Stimulated activated CD8-positive, alpha-beta memory T cell treated with anti-CD3 and anti-CD28 coated beads, Interleukin-2, amount 100 ng/mL, for 48 hours (primary cell): ENCODE data around the gene ZNF70.
A peak's percentile ranks its signal among the peaks of the same experiment; 100 is the strongest.

Experiments
- DNase-seq, 2 donors: peaks; one replicate each; pipeline ENCODE4 v3.0.0-alpha.2; 2020; ENCODE audit warnings: low read depth in 2 of 2

Gene ZNF70

DNA sequence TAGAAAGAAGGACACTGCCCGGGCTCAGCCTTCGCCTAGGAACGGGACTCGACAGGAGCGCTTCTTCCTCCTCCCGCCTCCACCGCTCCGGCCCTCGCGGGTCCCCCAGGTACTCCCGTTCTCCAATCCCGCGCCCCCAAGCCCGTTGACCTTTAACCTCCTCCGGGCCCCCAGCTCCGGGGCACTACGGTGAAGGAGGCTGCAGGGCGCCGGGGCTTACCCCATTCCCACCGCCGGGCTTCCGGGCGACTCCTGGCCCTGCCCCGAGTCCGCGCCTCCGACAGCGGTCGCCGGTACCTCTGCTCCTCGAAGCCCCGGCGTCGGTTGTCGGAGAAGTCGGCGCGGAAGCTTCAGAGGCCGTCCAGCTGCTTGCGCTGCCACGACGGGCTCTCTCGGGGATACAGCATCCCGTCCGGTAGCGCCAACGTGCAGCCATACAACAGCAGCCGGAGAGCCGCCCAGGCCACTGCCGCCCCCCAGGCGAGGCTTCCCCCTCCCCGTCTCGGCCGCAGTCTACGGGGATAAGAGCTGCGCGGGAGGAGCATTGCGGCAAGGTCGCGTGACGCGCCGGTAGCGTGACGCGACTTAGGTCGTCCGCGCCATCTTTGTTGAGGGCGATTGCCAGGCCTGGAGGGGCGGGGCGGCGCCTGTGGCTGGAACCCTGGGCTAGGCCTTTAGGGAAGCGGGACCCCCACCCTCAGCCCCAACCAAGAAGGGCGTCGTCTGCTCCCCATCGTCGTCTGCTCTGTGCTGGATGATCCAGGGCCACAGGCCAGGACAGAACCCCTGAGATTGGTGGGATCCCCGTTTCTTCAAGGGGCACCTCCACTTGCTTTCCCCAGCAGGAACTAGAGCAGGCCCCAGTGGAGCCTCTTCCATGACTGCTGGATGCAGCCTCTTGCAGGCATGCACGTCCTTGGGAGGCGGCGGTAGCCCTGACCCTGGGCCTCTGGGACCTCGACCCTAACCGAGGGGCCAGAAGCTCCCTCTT is 33.8 kb downstream of the ZNF70 start:
- peak; percentile 68 to 74 for DNase-seq

DNA sequence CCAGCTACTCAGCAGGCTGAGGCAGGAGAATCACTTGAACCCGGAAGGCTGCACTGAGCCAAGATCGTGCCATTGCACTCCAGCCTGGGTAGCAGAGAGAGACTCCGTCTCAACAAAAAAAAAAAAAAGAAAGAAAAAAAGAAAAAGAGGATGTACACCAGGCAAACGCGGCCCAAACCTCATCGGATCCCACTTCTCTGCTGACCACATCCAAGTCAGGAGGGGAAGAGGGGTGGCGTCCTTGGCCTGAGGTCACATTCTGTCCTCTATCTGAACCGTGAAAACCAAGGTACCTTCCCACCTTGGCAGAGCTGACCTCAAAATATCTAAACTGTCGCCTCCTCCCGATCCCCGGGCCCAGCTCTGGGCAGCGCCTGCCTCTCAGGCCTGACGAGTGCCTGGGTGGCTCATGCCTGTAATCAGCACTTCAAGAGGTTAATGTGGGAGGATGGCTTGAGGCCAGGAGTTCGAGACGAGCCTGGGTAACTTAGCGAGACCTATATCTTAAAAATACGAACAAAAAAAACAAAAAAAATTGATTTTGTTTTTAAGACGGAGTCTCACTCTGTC is 35.0 kb downstream of the ZNF70 start:
- no peak for DNase-seq

DNA sequence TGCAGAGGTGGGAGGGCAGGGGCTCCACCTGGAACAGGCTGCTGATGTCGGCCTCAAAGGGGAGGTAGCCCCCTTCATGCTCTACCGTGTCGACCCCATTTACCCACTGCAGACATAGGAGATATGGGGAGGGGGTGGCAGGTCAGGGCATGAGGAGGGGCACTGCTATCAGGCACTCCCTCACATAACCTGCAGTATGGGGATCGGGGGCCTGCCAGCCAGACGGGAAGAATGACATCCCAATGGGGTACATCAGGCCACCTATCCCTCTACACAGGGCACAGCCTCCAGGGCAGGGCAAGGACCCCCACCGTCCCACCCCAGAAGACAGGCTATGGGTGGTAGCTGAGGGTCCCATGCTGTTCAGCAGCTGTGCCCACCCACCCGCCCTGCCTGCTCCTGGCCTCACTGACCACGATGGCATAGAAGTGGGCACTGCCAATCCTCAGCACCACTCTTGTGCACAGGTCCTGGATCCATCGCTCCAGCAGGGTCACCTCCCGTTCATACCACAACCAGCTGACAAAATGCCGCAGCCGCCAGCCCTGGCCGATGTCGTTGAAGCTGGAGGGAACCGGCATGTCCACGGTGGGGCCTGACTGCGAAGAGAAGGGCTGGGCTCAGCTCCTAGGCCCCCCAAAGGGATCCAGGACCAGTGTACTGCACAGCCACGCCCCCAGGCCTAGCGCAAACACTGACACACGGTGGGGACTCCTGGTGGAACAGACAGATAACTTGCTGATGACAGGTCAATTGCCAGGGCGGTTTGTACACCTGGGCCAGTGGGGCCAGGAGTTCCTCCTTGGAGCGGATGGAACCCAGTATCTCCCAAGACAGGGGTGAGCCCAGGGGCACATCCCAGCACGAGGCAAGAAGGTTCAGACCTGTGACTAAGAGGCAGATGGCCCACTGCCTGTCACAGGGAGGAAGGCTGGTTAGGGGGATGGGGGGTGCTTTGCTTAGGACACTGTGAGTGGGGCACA is 36.0 kb downstream of the ZNF70 start:
- no peak for DNase-seq

DNA sequence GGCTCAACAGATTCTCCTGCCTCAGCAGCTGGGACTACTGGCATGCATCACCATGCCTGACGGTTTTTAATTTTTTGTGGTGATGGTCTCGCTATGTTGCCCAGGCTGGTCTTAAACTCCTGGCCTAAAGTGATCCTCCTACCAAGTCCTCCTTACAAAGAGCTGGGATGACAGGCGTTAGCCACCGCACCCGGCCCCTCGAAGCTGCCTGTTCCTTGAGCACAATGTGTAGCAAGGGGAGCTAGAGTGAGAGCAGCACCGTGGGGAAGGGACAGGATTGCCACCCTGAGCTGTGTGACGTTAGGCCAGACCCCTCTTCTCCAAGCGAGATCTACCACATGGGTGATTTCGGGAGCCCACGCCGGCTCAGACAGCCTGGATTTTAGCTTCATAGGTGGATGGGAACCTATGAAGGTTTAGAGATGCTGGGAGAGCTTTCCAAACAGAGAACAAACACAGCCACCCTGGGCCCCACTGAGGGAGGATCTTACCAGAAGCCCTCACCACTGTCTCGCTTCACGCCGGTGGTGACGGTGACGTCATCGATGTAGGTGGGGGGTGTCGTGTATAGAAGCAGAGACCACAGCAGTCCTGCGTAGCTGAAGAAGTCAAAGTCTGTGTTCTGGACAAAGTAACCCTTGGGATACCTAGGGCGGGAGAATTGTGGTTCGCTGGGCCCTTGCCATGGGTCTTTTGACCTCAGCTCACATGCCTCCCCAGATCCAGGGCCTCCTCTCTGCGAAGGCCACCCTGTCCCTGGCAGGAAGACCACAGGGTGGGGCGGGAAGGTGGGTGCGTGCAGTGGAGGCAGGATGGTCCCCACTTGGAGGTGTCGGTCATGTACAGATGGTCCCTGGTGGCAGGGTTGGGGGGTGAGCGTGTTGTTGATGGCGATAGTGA is 37.0 kb downstream of the ZNF70 start:
- peak in 1 of 2 donors; percentile 53 for DNase-seq

DNA sequence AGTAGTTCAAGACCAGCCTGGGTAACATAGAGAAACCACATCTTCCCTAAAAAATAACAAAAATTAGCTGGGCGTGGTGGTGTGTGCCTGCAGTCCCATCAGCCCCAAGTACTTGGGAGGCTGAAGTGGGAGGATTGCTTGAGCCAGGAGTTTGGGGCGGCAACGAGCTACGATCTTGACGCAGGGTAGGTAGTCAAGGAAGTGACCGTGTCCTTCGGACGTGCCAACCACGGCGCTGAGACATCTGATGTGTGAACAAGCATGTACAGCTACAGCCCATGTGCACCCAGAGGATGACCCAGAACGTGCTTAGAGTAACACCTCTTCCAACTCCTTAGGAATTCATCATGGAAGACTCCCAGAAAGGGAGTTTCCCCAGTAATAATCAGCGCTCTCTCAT is 38.7 kb downstream of the ZNF70 start:
- DNase-seq = no peak

DNA sequence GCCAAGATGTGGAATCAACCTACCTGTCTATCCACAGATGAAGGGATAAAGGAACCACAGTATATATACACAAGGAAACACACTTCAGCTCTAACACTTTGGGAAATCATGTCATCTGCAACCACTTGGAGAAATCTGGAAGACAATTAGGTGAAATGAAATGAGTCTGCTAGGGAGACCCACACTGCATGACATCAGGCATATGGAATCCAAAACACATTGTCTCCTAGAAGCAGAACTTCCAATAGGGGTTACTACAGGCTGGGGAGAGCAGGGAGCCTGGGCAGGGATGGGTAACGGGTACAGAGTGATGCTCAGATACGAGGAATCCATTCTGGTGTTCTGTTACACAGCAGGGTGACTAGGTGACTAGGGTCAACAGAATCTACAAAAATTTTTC is 41.8 kb downstream of the ZNF70 start:
- DNase-seq = no peak

DNA sequence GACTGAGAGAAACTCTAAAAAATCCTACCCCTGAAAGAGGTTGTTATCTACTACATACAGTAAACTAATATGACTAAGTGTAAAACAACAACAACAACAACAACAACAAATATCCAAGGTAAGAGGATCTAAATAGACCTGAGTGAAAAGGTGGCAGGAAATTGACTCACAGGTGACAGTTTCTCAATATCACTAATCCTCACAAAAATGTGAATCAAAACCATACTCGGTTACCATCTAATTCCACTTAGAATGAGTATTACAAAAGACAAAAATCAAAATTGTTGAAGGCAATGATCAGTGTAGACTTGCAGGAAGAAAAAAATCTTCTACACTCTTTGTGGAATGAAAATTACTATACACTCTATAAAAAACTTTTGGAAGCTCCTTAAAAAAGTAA is 42.6 kb downstream of the ZNF70 start:
- no peak for DNase-seq

DNA sequence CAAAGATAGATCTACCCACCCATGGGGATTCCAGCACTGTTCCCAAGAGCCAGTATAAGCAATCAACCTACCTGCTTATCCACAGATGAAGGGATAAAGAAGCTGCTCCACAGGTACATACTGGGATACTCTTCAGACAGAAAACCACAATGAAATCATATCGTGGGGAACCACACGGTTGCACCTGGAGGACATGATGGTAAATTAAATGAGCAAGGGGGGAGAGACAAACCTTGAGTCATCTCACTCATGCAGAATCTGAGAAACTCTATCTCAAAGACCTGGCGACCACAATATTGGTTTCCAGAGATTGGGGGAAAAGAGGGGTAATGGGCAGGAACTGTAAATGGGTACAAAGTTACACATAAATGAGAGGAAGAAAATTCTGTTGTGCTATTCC is 45.6 kb downstream of the ZNF70 start:
- no peak for DNase-seq

DNA sequence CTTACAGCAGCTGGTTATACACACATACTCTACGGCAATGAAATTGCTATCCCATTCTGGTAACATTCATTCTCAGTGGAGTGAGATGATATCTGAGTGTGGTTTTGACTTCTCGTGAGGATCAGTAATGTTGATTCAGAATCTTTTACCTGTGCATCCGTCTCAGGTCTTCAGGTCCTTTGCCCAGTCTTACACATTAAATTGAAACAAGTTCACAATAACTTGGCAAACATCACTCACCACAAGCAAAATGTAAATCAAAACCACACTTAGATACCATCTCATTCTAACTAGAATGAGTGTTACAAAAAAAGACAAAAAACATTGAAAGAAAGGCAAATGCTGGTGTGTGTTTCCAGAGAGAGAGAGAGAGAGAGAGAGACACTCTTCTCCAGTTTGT is 46.1 kb downstream of the ZNF70 start:
- DNase-seq = no peak

DNA sequence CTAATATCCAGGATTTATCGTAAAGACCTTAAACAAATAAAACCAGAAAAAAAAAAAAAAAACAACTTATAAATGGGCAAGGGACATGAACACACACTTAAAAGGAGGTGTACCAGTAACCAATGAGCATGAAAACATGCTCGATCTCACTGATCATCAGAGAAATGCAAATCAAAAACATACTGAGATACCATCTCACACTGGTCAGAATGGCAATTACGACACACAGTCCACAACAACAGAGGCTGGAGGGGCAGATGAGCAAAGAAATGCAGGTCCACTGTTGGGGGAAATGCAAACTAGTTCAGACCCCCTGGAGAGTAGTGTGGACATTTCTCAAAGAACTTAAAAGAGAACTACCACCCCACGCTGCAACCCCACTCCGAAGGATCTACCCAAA is 46.9 kb downstream of the ZNF70 start:
- DNase-seq = no peak

DNA sequence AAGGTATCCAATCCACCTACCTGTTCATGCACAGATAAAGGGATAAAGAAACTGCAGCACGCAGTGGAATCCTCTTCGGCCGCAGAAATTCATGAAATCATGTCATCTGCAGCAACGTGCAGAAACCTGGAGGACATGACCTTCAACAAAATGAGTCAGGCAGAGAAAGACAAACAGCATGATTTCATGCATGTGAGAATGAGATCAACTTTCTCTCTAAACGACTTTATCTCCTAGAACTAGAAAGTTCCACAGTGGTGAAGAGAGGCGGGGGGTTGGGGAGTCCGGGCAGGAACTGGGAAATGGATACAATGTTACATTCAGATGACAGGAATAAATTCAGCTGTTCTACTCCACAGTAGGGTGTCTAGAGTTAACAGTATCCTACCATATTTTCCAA is 50.2 kb downstream of the ZNF70 start:
- DNase-seq = no peak

DNA sequence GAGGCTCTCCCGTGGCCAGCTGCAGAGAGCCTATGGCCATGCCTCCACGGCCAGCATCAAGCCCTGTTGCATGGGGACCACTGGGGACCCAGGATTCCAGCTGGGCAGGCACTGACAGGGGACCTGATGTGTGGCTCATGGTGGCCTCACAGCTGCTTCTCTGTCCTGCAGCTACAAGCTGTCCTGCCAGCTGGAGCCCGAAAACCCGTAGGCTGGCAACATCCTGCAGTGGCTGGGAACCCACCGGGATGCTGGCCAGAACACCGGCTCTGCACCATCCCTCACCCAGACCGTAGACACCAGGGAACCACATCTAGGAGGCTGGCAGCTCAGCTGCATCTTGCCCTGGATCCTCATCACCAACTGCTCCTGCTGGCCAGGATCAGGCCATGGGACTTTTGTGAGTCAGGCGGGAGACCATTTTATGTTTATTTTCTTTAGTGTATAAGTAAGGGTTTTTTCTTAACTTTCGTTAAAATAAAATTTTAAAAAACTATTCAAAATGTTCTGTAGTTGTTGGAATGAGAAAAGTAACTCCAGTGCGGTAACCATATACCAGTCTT is 52.2 kb downstream of the ZNF70 start:
- DNase-seq = no peak

DNA sequence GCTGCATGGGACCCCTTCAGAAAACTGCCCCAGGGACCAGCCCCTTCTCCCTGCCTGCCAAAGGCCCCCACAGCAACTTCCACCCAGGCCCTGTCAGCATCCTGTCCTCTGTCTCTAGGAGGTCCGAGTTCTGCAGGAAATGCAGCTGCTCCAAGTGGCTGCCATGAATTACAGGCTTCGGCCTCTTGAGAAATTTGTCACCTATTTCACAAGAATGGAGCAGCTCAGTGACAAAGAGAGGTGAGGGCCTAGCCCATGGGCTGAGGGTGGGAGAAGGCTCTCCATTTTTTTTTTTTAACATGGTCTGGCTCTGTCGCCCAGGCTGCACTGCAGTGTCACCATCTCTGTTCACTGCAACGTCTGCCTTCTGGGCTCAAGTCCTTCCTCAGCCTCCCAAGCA is 52.8 kb downstream of the ZNF70 start:
- no peak for DNase-seq

DNA sequence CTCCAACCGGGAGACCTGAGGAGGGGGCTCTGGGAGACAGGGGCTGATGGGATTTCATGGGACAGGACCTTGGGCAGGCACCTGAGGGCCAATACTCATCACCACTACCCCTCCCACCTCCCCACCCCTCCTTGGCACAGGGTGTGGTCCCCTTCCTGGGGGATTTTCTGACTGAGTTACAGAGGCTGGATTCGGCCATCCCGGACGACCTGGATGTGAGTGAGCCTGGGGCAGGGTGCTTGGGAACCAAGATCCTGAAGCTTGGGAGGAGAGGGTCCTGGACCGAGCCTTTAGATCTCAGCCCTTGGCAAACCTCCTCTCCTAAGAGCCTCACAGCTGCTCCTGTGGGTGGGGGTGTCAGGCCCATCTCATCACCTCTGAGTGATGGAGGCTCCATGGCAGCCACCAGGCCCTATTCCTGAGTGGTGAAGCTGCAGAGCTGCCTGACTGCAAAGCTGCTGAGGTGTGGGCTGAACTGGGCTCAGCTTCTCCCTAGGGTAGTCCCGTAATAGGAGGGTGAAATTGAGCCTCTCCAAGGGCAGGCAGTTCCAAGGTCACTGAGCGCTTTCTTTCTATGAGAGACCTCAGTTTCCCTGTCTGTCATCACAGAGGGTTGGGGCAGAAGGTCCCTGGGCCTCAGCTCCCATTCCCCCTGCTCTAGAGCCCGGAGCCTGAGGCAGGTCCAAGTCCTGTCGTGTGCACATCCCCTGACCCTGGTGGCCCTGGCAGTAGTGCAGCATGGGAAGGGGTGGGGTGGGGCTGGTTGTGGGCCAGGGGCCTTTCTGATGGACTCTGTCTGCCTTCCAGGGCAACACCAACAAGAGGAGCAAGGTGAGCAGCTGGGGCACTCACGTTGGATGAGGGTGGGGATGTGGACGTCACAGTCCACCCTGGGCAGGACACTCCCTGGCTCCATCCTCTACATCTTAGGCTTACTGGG is 53.6 kb downstream of the ZNF70 start:
- DNase-seq = no peak

DNA sequence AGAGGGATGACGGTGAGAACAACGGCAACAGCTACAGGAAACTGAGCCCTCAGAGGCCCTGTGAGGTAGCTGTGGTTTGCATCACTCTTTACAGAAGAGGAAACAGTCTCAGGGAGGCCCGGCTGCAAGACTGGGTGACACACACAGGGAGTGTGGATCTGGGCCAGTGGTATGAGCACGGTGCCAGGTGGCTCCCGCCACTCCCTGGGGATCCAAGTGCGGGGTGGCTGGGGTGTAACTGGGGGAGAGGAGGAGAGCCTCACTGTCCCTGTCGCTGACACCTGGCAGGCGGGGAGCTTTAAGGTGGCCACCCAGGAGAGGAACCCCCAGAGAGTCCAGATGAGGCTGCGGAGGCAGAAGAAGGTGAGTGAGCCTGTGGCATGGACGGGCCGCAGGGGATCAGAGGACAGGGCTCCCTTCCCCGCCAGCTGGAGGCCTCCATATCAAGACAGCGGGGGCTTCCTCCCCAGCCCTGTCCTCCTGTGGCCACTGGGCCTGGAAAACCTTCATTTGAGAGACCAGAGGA is 54.5 kb downstream of the ZNF70 start:
- DNase-seq = peak; percentile 49 to 60

DNA sequence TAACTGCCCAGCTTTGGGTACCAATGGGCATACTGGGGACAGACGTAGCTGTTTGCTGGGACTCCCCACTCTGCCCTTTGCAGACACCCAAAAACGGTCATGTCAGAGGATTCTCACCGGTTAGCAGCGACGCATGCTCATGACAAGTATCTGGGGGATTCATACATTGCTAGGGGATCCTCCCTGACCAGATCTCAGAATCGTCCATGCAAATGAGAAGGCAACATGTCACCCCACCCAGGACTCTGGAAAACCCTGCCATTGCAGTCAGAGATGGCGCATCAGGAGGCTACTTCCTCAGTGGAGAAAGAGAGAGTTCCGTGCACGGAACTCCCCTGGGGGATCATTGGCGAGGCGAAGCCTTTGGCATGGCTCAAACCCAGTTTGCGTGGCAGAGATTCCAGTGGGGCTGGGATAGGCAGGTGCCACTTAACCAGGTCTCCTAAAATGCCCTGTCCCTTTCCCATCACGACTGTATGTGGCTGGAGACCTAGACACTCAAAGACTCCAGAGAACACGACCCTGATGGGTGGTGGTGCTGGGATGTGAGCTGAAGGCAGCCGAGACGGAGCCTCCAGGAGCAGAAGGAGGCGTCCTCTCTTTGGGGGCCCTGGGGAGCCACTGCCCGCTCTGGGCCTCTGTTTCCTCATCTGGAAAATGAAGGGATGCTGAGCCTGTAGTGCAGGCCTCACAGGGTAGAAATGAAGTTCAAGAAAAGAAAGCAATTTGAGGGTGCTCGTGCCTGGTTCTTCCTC is 55.2 kb downstream of the ZNF70 start:
- DNase-seq = no peak

DNA sequence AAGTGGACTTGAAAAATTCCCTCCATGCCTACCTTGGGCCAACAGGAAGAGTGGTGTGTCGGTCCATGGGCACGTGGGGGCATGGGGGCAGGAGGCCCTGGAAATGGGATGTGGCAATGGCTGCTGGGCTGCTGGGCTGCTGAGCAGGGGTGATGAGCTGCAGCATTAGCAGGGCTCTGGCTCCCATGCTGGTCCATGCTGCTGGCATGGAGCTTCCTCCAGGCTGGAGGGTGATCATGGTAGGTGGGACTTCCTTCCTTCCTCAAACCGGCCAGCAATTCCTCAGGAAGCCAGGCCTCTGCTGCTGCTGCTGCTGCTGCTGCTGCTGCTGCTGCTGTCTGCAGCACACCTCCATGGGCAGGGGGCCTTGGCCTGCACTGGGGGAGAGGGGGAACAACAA is 55.8 kb downstream of the ZNF70 start:
- no peak for DNase-seq

DNA sequence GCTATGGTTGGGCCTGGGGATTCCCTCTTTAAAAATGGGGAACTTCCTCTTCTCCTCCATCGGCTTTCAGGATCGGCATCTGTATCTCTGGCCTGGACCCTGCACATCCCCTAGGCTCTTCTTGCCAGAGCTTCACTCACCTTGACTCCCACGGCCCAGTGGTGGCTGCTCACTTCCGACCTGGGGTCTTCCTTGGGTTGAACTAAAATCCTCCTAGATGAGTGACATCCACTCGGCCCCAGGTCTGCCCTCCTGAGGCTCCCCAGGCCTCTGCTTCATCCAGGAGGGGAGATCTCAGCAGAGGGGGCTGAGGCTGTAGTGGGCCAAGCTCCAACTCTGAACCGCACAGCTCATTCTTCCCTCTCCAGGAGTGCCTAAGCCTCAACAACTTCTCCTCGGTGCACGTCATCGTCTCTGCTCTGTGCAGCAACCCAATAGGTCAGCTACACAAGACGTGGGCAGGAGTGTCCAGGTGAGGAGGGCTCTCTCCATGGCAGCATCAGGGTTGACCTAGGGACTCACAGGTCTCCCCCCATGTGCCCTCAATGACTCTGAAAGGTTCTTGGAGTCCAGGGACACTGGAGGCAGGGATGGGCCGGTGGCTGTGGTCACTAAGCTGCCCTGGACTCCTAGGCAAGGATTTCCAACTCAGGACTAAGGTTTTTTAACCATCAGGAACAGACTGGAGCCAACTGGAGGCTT is 56.8 kb downstream of the ZNF70 start:
- no peak for DNase-seq
